Neural progenitor cell (in vitro differentiated cells): ENCODE results near the gene SLC5A8.

ENCODE experiments used
- CTCF ChIP-seq: fragments of 200-600 bp; sonication (generic); IDR thresholded peaks from 2 replicates; pipeline ENCODE4 v1.5.1; 2017; ENCODE audit warnings: antibody characterized with exemption, mild to moderate bottlenecking
- EZH2 ChIP-seq: fragments of 200-600 bp; sonication (generic); IDR thresholded peaks from 2 replicates; pipeline ENCODE4 v1.6.1; 2017; ENCODE audit warnings: antibody characterized with exemption, mild to moderate bottlenecking, moderate library complexity
- EZH2phosphoT487 ChIP-seq: fragments of 200-600 bp; sonication (generic); IDR thresholded peaks from 2 replicates; pipeline ENCODE4 v1.6.1; 2017; ENCODE audit warnings: antibody characterized with exemption

- TF ChIP-seq CTCF (no peak), EZH2 (no peak), EZH2phosphoT487 (no peak)
These were observed 43.2 kb downstream of the SLC5A8 start for GRCh38 chr12:101166866-101167265.
